Cardiac muscle cell (in vitro differentiated cells and primary cell): Measurements from ENCODE around the gene AFF1. TPM values are rescaled to one million over a fixed set of nuclear protein-coding genes. Genes with fewer than 3 reads are reported as not detected.

ENCODE experiments used
- DNase-seq, 2 donors: peaks; one replicate each; pipeline versions ENCODE4 v3.0.0 to v3.0.0-alpha.2; 2010 to 2017; ENCODE audit warnings: low read depth in 1 of 2, low spot score in 1 of 2
- H3K27ac ChIP-seq: fragments of 200-600 bp; sonication (generic); 2 replicates; pipeline ENCODE4 v1.5.1; 2016
- H3K27me3 ChIP-seq: fragments of 200-600 bp; sonication (generic); 2 replicates; pipeline ENCODE4 v1.6.0; 2016; ENCODE audit warnings: control low read depth
- H3K36me3 ChIP-seq: fragments of 200-600 bp; sonication (generic); 2 replicates; pipeline ENCODE4 v1.5.1; 2016; ENCODE audit warnings: control low read depth
- H3K4me1 ChIP-seq: fragments of 200-600 bp; sonication (generic); 2 replicates; pipeline ENCODE4 v1.8.1; 2017; ENCODE audit warnings: low read depth, mild to moderate bottlenecking, mixed run types
- H3K4me3 ChIP-seq: fragments of 200-600 bp; sonication (generic); 2 replicates; pipeline ENCODE4 v1.5.1; 2016; ENCODE audit warnings: mild to moderate bottlenecking
- H3K9me3 ChIP-seq: fragments of 200-600 bp; sonication (generic); 2 replicates; pipeline ENCODE4 v1.5.1; 2017; ENCODE audit warnings: low read depth, mild to moderate bottlenecking, control low read depth
- CTCF ChIP-seq: IDR thresholded peaks from 2 replicates; pipeline ENCODE4 v1.5.1; 2012; ENCODE audit warnings: low read depth, mild to moderate bottlenecking, low read length
- polyA plus RNA-seq: library from polyadenylated mRNA; unstranded; fragments of >200 nt; fragmentation: Nextera tagmentation; extraction: Ambion mirVana; gene quantifications from 2 replicates; pipeline ENCODE4 v1.2.1, GENCODE V29; 2016
- total RNA-seq: library from RNA; depleted of rRNA; stranded (reverse); fragments of >200 nt; gene quantifications from 2 replicates; pipeline ENCODE4 v1.2.3, GENCODE V29; 2016

The AFF1 gene
- total and polyA plus RNA-seq, 2 experiments from 2014 or later, result 26.3 to 45.0 TPM

DNA sequence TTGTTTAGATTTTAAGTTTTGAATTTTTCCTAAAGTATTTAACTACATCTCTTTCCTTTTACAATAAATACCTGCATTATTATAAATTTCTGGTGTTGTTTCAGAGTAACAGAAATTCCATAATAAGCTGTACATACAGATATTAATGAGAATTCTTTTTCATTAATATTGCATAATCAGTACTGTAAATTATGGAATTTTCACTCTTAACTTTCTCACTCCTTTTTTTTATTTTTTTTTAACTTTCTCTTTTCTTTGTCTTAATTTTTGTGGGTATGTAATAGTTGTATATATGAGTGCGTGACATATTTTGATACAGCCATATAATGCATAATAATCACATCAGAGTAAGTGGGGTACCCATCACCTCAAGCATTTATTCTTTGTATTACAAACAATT, 175.1 kb downstream of the AFF1 start:
- H3K4me1 ChIP-seq, result peaks cover 12% of the 10 kb centered on the region
- no peaks in the 10 kb centered on the region for H3K27me3 ChIP-seq
- H3K27ac ChIP-seq, result no peak overlapping the region
- H3K36me3 ChIP-seq, result peaks cover 12% of the 10 kb centered on the region
- H3K4me3 ChIP-seq, result no peak overlapping the region
- no peaks in the 10 kb centered on the region for H3K9me3 ChIP-seq
- no peak for TF ChIP-seq CTCF
- no peak for DNase-seq

- H3K27me3 ChIP-seq, result no peaks in the 10 kb centered on the region
- TF ChIP-seq CTCF, result no peak
- H3K4me3 ChIP-seq, result no peak overlapping the region
- H3K27ac ChIP-seq, result no peak overlapping the region
- H3K9me3 ChIP-seq, result no peaks in the 10 kb centered on the region
- peak in 1 of 2 donors; percentile 22 for DNase-seq
- peaks cover 5% of the 10 kb centered on the region for H3K4me1 ChIP-seq
- peaks cover 16% of the 10 kb centered on the region for H3K36me3 ChIP-seq
Measured at GRCh38 chr4:87112063-87112462, 177.3 kb downstream of the AFF1 start.

- Histone ChIP-seq H3K4me1 (peaks cover 12% of the 10 kb centered on the region), H3K27ac (peak overlapping the region; percentile 60), H3K4me3 (no peak overlapping the region), H3K9me3 (no peaks in the 10 kb centered on the region), H3K36me3 (peaks cover 10% of the 10 kb centered on the region), H3K27me3 (no peaks in the 10 kb centered on the region)
- TF ChIP-seq CTCF, result peak; percentile 5
- no peak for DNase-seq
Measured at GRCh38 chr4:87114245-87115062, 179.6 kb downstream of the AFF1 start.

DNA sequence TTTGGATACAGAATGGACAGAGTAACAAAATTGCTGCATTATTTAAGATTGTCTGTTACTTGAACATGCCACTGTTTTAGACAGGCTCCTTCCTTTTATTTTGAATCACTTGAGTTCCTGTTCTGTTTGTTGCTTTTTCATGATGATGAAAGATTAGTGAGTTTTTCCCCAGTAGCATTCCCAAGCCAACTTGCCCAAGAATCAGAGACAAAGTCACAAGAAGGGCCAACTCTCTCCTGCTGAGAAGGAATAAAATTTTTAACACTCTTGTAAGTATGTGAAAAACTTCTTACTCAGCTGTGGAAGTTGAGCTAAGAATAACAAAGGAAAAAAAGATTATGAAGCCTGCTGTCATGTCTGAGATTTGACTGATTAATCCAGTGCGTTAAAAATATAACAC, 181.4 kb downstream of the AFF1 start:
- Histone ChIP-seq H3K36me3 (peaks cover 10% of the 10 kb centered on the region), H3K4me3 (no peak overlapping the region), H3K27ac (peak overlapping the region; percentile 87), H3K27me3 (no peaks in the 10 kb centered on the region), H3K9me3 (no peaks in the 10 kb centered on the region), H3K4me1 (peaks cover 29% of the 10 kb centered on the region)
- no peak for DNase-seq
- no peak for TF ChIP-seq CTCF

DNA sequence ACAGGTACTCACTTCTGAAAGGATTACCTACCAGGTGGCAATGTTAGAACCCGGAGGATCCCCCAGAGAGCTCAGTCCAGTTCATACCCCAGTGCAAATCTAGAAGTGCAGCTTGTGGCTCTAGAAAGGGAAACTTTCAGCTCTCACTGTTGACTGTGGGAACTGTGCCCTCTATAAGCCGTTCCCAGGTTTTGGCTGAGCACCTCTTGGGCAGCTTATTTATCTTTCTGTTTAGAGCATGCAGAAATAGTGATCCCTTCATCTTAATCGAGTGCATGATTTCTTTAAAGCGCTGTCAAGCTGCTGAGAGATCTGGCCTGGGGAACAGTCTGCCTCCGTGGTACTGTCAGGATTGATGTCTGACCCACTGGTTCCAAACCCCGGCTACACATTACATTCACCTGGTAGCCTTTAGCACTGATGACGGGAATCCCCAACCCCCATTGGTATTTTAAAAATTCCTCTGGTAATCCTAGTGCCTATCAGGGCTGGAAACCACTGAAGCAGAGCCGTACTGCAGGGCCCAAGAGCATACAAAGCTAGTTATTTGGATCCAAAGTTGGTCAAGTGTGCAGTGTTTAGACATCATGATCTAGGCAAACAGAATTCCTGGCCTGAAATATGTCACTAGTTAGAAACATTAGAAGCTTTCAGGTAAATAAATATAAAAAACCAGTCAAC, 182.4 kb downstream of the AFF1 start:
- H3K9me3 ChIP-seq, result no peaks in the 10 kb centered on the region
- TF ChIP-seq CTCF, result no peak
- peaks cover 38% of the 10 kb centered on the region for H3K4me1 ChIP-seq
- H3K27me3 ChIP-seq, result no peaks in the 10 kb centered on the region
- no peak for DNase-seq
- H3K36me3 ChIP-seq, result peaks cover 10% of the 10 kb centered on the region
- peak overlapping the region; percentile 87 for H3K27ac ChIP-seq
- no peak overlapping the region for H3K4me3 ChIP-seq
